GM12891 (cell line): ENCODE data around the gene TMEM120A.

ENCODE experiments used
- POLR2A ChIP-seq: IDR thresholded peaks from 2 replicates; pipeline ENCODE4 v1.6.1; 2011; ENCODE audit warnings: low read depth, low read length, control low read depth
- POU2F2 ChIP-seq: IDR thresholded peaks from 2 replicates; pipeline ENCODE4 v1.6.1; 2011; ENCODE audit warnings: low read depth, mild to moderate bottlenecking, control low read depth, low read length, moderate library complexity
- SPI1 ChIP-seq: IDR thresholded peaks from 2 replicates; pipeline ENCODE4 v1.6.1; 2011; ENCODE audit warnings: low read depth, low read length, control low read depth

- no peak for TF ChIP-seq POLR2A
- no peak for TF ChIP-seq SPI1
- TF ChIP-seq POU2F2 = no peak
These were observed 24.5 kb downstream of the TMEM120A start for GRCh38 chr7:75969704-75970498.
